Kidney (tissue), 14 donors: ENCODE data around the gene TBC1D5. TPM values are rescaled to one million over a fixed set of nuclear protein-coding genes. Genes with fewer than 3 reads are reported as not detected.

Experiments used
- DNase-seq, 5 donors: peaks; one replicate each; pipeline ENCODE4 v3.0.0-alpha.2; 2013 to 2020
- FAIRE-seq: peaks from 2 replicates; lab custom pipeline; 2012; peaks lifted over from hg19 to GRCh38; lab: Jason Lieb, UNC
- H3K27ac ChIP-seq, 2 donors: one replicate each; pipeline ENCODE4 v1.7.0; 2013; ENCODE audit warnings: low read depth in 2 of 2, low read length in 2 of 2, inconsistent platforms in 1 of 2
- H3K27me3 ChIP-seq: one replicate; pipeline ENCODE4 v1.7.1; 2013; ENCODE audit warnings: low read length, inconsistent platforms; ENCODE audit not compliant: control insufficient read depth, insufficient read depth
- H3K36me3 ChIP-seq, 3 donors: one replicate each; pipeline versions ENCODE4 v1.7.0 to v1.7.1; 2013; ENCODE audit warnings: low read length in 3 of 3, control low read depth in 1 of 3, inconsistent platforms in 1 of 3; ENCODE audit not compliant: insufficient read depth in 3 of 3, control insufficient read depth in 2 of 3
- H3K4me1 ChIP-seq, 3 donors: one replicate each; pipeline versions ENCODE4 v1.7.0 to v1.7.1; 2013; ENCODE audit warnings: low read length in 3 of 3, inconsistent platforms in 1 of 3, low read depth in 1 of 3; ENCODE audit not compliant: control insufficient read depth in 2 of 3, insufficient read depth in 2 of 3
- H3K4me3 ChIP-seq, 3 donors: one replicate each; pipeline versions ENCODE4 v1.7.0 to v1.8.1; 2013; ENCODE audit warnings: low read length in 3 of 3, control low read depth in 1 of 3, inconsistent platforms in 1 of 3
- H3K9ac ChIP-seq, 3 donors: one replicate each; pipeline versions ENCODE4 v1.7.0 to v1.7.1; 2013; ENCODE audit warnings: low read length in 3 of 3, control low read depth in 1 of 3, inconsistent platforms in 1 of 3
- H3K9me3 ChIP-seq, 3 donors: one replicate each; pipeline versions ENCODE4 v1.7.0 to v1.7.1; 2013; ENCODE audit warnings: low read length in 3 of 3, control low read depth in 1 of 3, inconsistent platforms in 1 of 3; ENCODE audit not compliant: control insufficient read depth in 2 of 3, insufficient read depth in 1 of 3
- CTCF ChIP-seq: IDR thresholded peaks from 3 replicates; pipeline ENCODE4 v1.5.1; 2012; ENCODE audit warnings: mild to moderate bottlenecking, moderate library complexity, borderline replicate concordance; ENCODE audit not compliant: insufficient read depth; ENCODE audit errors: extremely low read depth
- intact Hi-C: fragments of 100-400 bp; cut with DNase I; formaldehyde crosslinking; loops from one replicate; pipeline ENCODE4 v1.11.1; 2022
- polyA plus RNA-seq: library from polyadenylated mRNA; stranded (reverse); fragments of 350-450 nt; fragmentation: Illumina TruSeq; extraction: RNeasy Lipid Tissue Mini Kit (QIAGEN cat#74804); gene quantifications from one replicate; pipeline ENCODE4 v1.2.3, GENCODE V29; 2014; ENCODE audit warnings: low read depth, low replicate concordance; ENCODE audit not compliant: insufficient read depth
- total RNA-seq: library from RNA; stranded (reverse); fragmentation: NEBNext Ultra II Directional; extraction: Animal tissue kit (Norgen Biotek cat#: 25700); gene quantifications from one replicate; pipeline ENCODE4 v1.2.1, GENCODE V29; 2021
- donor health status: control.
- donor health status: control.
- donor health status: control.
- donor health status: control.
- donor health status: control.
- donor health status: DM: yes; HTN: yes; CAD: no.
- donor health status: Normal renal cell carcinoma (clear cell type).

The TBC1D5 gene
- total and polyA plus RNA-seq, 2 donors from 2014 or later: 9.7 to 77.7 TPM

- no peaks in the 10 kb centered on the region for H3K4me1 ChIP-seq
- no peaks in the 10 kb centered on the region for H3K9me3 ChIP-seq
- no peak for TF ChIP-seq CTCF
- H3K36me3 ChIP-seq: no peaks in the 10 kb centered on the region
- no peak overlapping the region for H3K9ac ChIP-seq
- no peak overlapping the region for H3K27ac ChIP-seq
- no peak overlapping the region for H3K4me3 ChIP-seq
- intact Hi-C loops: no loop called here
- DNase-seq: no peak
- no peak for FAIRE-seq
- H3K27me3 ChIP-seq: no peaks in the 10 kb centered on the region
Measured at GRCh38 chr3:17315897-17316296, 426.5 kb downstream of the TBC1D5 start.

- Histone ChIP-seq H3K4me3 (no peak overlapping the region), H3K27ac (no peak overlapping the region), H3K36me3 (no peaks in the 10 kb centered on the region), H3K4me1 (no peaks in the 10 kb centered on the region), H3K9ac (no peak overlapping the region), H3K27me3 (no peaks in the 10 kb centered on the region), H3K9me3 (no peaks in the 10 kb centered on the region)
- TF ChIP-seq CTCF: no peak
- FAIRE-seq (no peak), DNase-seq (no peak)
- intact Hi-C loops: no loop called here
Measured at GRCh38 chr3:17314171-17314570, 428.3 kb downstream of the TBC1D5 start.

- Histone ChIP-seq H3K4me3 (no peak overlapping the region), H3K27me3 (no peaks in the 10 kb centered on the region), H3K4me1 (no peaks in the 10 kb centered on the region), H3K9ac (no peak overlapping the region), H3K9me3 (no peaks in the 10 kb centered on the region), H3K36me3 (no peaks in the 10 kb centered on the region), H3K27ac (no peak overlapping the region)
- no peak for DNase-seq
- TF ChIP-seq CTCF: no peak
- intact Hi-C loops: no loop called here
- FAIRE-seq: no peak
Measured at GRCh38 chr3:17313746-17314145, 428.7 kb downstream of the TBC1D5 start.

GRCh38 chr3:17310983-17311382 lies 431.4 kb downstream of the TBC1D5 start:
- intact Hi-C loops: no loop called here
- no peaks in the 10 kb centered on the region for H3K4me1 ChIP-seq
- TF ChIP-seq CTCF: no peak
- no peaks in the 10 kb centered on the region for H3K27me3 ChIP-seq
- no peak for DNase-seq
- H3K9ac ChIP-seq: no peak overlapping the region
- H3K4me3 ChIP-seq: no peak overlapping the region
- FAIRE-seq: no peak
- H3K9me3 ChIP-seq: no peaks in the 10 kb centered on the region
- no peak overlapping the region for H3K27ac ChIP-seq
- H3K36me3 ChIP-seq: no peaks in the 10 kb centered on the region
